ENCODE data around the gene GARNL3. TPM values are rescaled to one million over a fixed set of nuclear protein-coding genes. Genes with fewer than 3 reads are reported as not detected.

The GARNL3 gene, protein sequence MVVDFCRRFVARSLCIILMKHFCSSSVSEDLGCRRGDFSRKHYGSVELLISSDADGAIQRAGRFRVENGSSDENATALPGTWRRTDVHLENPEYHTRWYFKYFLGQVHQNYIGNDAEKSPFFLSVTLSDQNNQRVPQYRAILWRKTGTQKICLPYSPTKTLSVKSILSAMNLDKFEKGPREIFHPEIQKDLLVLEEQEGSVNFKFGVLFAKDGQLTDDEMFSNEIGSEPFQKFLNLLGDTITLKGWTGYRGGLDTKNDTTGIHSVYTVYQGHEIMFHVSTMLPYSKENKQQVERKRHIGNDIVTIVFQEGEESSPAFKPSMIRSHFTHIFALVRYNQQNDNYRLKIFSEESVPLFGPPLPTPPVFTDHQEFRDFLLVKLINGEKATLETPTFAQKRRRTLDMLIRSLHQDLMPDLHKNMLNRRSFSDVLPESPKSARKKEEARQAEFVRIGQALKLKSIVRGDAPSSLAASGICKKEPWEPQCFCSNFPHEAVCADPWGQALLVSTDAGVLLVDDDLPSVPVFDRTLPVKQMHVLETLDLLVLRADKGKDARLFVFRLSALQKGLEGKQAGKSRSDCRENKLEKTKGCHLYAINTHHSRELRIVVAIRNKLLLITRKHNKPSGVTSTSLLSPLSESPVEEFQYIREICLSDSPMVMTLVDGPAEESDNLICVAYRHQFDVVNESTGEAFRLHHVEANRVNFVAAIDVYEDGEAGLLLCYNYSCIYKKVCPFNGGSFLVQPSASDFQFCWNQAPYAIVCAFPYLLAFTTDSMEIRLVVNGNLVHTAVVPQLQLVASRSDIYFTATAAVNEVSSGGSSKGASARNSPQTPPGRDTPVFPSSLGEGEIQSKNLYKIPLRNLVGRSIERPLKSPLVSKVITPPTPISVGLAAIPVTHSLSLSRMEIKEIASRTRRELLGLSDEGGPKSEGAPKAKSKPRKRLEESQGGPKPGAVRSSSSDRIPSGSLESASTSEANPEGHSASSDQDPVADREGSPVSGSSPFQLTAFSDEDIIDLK
- total RNA-seq: 1 to 10 TPM in 1 of 2 experiments, under 1 TPM in 1; 0.63 to 1.8 TPM
- polyA plus RNA-seq (2013, experiment 1 of 2): 1.8 TPM
- polyA plus RNA-seq (2013, experiment 2 of 2): 1.4 TPM
- 0.20 to 4.8 (median 1.3) reads per million in 172 experiments for total RNA-seq

DNA sequence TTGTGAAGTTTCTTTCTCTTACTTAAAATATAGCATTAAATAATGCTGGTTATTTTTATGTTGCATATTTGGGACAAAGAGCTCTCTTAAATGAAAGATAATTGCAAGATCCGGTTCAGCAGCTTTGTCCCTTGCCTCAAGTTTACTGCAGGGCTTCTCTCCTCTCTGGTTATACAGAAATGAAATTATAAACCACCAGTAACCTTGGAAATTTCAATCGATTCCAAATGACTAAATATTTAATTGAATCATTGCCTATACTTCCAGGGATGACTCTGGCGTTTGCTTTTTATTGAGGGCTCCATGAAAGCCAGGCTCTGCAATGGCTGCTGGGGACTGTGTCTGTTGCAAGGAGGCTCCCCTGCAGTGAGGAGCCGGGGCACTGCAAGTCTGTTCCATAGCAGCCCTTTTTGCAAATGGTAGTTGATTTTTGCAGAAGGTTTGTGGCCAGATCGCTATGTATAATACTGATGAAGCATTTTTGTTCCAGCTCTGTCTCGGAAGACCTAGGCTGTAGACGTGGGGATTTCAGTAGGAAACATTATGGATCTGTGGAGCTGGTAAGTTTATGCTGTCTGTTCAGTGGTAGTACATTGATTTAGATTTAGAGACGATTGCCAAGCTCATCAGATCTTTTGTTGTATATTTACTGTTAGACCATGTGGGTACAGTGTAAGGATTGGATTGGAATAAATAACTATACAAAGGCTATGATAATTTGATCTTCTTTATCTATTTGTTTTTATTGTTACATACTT lies at the start of gene GARNL3:
TSS of gene GARNL3 (plus strand) at position 313 of the 758 bp plus-strand sequence. CDS start at position 417, 104 bp downstream.
- Histone ChIP-seq H3K4me1 (ENCODE audit: insufficient read depth, low read length) (no peaks in the 10 kb centered on the region), H3K27ac (ENCODE audit: low read depth in 1 of 2, low read length in 2 of 2) (no peak within 1 kb of the TSS), H3K9me3 (ENCODE audit: control insufficient read depth in 1 of 2, insufficient read depth in 1 of 2, low read length in 2 of 2) (no peaks in the 10 kb centered on the region), H3K27me3 (ENCODE audit: control insufficient read depth in 1 of 2, insufficient read depth in 2 of 2, low read length in 2 of 2) (no peaks in the 10 kb centered on the region), H3K4me3 (ENCODE audit: low read length) (no peak within 1 kb of the TSS), H3K36me3 (ENCODE audit: insufficient read depth, low read length) (no peaks in the 10 kb centered on the region)
- no peaks in the 10 kb centered on the region for H3K9me3 Mint-ChIP-seq
- POLR2A ChIA-PET: no interaction called here
- H3K4me1 Mint-ChIP-seq (ENCODE audit: low read depth): no peaks in the 10 kb centered on the region
- H3K27ac Mint-ChIP-seq: no peak within 1 kb of the TSS
- H3K36me3 Mint-ChIP-seq (ENCODE audit: low read depth): no peaks in the 10 kb centered on the region
- H3K27me3 Mint-ChIP-seq: peaks cover 6% of the 10 kb centered on the region
- ATAC-seq (ENCODE audit: poor library complexity) (no peak), DNase-seq (no peak)
- TF ChIP-seq, protein P1, sequence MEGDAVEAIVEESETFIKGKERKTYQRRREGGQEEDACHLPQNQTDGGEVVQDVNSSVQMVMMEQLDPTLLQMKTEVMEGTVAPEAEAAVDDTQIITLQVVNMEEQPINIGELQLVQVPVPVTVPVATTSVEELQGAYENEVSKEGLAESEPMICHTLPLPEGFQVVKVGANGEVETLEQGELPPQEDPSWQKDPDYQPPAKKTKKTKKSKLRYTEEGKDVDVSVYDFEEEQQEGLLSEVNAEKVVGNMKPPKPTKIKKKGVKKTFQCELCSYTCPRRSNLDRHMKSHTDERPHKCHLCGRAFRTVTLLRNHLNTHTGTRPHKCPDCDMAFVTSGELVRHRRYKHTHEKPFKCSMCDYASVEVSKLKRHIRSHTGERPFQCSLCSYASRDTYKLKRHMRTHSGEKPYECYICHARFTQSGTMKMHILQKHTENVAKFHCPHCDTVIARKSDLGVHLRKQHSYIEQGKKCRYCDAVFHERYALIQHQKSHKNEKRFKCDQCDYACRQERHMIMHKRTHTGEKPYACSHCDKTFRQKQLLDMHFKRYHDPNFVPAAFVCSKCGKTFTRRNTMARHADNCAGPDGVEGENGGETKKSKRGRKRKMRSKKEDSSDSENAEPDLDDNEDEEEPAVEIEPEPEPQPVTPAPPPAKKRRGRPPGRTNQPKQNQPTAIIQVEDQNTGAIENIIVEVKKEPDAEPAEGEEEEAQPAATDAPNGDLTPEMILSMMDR (IDR thresholded peaks at IDR 0.05): no peak
- CTCF ChIA-PET: no interaction called here
- intact Hi-C loops (cut with DNase I, micrococcal nuclease): no loop called here
- H3K4me3 Mint-ChIP-seq: no peak within 1 kb of the TSS

DNA sequence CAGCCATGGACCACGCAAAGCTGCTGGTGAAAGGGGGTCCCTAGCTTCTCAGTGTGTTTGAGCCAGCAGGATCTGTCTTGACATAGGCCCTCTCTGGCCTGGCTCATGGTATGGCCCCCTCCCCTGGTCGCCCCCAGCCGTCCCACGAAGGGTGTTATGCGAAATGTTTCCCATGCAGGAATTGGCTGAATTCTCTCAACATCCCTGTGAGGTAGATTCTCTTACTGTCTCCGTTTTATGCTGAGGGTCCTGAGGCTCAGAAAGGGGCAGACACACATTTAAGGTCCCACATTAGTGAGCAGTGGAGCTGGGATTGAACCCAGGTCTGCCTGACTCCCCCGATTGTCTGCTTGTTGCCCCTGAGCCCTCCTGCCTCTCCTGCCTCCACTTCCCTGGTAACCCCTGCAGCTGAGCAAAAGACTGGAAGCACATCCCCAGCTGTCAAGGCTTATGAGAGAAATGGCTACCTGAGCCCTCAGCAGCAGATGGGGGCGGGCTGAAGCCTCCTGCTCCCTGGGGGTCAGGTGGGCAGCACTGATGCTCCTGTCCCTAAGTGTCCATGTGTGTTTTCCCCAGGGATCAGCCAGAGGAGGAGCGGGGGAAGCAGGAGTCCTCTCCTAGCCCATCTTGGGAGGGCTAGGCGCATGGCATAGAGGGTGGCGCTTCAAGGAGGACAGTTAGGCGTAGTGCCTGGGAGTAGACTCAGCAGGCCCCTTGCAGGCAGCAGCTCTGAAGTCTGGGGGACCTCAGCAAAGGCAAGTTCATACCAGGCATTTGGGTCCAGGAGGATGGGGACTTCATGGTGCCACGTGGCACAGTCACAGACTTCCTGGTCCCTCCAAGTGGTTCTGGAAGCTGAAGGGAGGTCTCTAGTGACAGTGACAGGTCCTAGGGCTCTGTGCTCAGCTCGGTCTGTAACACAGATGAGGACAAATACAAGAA lies 49.0 kb upstream of the GARNL3 start:
- Histone ChIP-seq H3K27ac (ENCODE audit: low read depth in 1 of 2, low read length in 2 of 2) (no peak overlapping the region), H3K4me3 (ENCODE audit: low read length) (no peak overlapping the region), H3K9me3 (ENCODE audit: control insufficient read depth in 1 of 2, insufficient read depth in 1 of 2, low read length in 2 of 2) (no peaks in the 10 kb centered on the region), H3K27me3 (ENCODE audit: control insufficient read depth in 1 of 2, insufficient read depth in 2 of 2, low read length in 2 of 2) (no peaks in the 10 kb centered on the region), H3K4me1 (ENCODE audit: insufficient read depth, low read length) (no peaks in the 10 kb centered on the region), H3K36me3 (ENCODE audit: insufficient read depth, low read length) (no peaks in the 10 kb centered on the region)
- peaks cover 5% of the 10 kb centered on the region for H3K4me1 Mint-ChIP-seq (ENCODE audit: low read depth)
- intact Hi-C loops (cut with DNase I, micrococcal nuclease): loop anchor here (2.0 to 10.0 kb wide), 7 partner anchors 37 to 705 kb away; partner anchors contain the start of genes LRSAM1 (in 1 of the 2), RPL12 (in 1 of the 2), SLC2A8 (in 1 of the 2) and TOR2A (in 1 of the 2)
- TF ChIP-seq, protein P1 (IDR thresholded peaks at IDR 0.05): no peak
- no peaks in the 10 kb centered on the region for H3K9me3 Mint-ChIP-seq
- no peak overlapping the region for H3K27ac Mint-ChIP-seq
- POLR2A ChIA-PET: interaction anchor here (0.6 to 1.5 kb wide), 2 partner anchors 9 kb away, joined by 3 to 16 read pairs; no protein-coding TSS in a partner anchor
- DNase-seq: no peak
- CTCF ChIA-PET: interaction anchor here (0.9 to 1.9 kb wide), 8 partner anchors 24 to 275 kb away, joined by 3 to 11 read pairs (median 4); partner anchors contain the start of genes LRSAM1 and RPL12
- no peak for ATAC-seq (ENCODE audit: poor library complexity)
- H3K27me3 Mint-ChIP-seq: peaks cover 7% of the 10 kb centered on the region
- H3K4me3 Mint-ChIP-seq: no peak overlapping the region
- H3K36me3 Mint-ChIP-seq (ENCODE audit: low read depth): no peaks in the 10 kb centered on the region

Data from CD4-positive, alpha-beta T cell (primary cell).